Measurements from ENCODE around the gene TTLL4. TPM values are rescaled to one million over a fixed set of nuclear protein-coding genes. Genes with fewer than 3 reads are reported as not detected.

TTLL4 gene
- total RNA-seq, 1 experiment from 2014 or later = 9.5 TPM

DNA sequence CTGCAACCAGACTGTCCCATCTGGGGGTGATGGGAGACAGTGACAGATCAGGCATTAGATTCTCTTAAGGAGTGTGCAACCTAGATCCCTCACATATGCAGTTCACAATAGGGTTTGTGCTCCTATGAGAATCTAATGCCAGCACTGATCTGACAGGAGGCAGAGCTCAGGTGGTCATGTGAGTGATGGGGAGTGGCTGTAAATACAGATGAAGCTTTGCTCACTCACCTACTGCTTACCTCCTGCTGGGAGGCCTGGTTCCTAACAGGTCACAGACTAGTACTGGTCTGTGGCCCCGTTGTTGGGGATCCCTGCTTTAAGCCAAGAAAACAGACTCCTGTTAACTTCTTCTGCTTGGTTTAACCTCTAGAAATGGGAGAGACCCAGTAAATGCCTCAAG is 74.5 kb downstream of the TTLL4 start:
- no peak for DNase-seq (ENCODE audit: low read depth)

DNA sequence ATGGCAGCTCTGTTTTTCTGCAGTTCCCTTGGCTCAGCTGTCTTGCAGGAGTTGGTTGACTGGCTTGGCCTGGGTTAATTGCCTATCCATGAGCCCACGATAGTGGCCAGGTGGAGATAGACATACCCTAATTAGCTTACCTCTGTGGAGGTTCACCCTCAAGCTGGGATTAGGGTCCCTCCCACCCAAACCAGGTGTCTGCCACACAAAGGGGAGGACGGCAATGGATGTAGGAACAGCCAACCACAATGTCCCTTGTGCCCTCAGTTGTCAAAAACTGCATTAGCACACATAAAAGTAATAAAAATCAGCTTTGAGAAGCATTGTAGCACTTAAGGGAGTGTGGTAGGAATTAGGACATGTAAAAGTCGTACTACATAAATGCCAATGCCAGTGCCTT is 75.5 kb downstream of the TTLL4 start:
- no peak for DNase-seq (ENCODE audit: low read depth)

DNA sequence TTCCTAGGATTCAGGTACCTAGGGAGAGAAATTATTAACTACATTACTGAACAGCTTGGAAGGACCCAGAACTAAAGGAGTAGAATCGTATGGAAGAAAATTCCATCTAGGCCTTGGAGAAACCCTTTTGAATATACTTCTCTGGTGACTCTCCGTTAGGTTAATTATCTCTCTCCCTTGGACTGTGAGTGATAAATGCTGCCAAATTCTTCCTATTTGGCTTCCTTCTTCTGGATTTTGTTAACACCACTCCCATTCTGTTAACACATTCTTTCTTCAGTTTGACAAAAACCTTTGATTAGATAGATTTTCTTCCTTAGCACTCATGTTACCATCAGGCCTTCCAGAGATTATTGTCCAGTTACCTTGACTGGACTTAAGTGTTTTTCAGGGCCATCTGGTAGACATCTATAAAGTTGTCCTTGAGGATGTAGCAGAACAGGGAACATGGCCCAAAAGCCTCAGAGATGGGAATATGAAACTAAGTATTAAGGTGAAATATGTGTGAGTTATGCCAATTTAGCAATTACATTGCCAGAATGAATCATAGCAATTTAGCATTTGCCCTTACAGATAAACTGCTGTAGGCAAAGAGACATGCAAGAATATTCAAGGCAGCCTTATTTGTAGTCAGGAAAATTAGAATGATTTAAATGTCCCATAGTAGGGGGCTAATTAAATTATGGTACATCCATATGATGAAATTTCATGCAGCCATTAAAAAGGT is 78.1 kb downstream of the TTLL4 start:
- DNase-seq (ENCODE audit: low read depth) = no peak

DNA sequence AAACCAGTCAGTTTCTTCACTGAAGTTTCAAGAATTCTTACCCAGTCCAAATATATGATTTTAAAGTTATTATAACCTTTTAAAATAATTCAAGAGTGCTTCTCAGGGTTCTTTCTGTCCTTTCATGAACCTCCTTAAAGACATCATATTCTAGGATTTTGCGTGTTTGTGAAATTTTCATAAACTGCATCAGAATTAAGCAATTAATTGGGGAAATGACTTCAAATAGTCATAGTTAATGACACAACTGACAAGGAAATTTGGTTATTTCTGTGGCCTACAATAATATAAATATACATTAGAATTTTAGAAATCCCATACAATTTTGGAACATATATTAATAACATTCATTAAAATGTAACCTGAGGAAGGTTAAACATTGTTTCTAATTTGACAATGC is 81.8 kb downstream of the TTLL4 start:
- DNase-seq (ENCODE audit: low read depth) = no peak

DNA sequence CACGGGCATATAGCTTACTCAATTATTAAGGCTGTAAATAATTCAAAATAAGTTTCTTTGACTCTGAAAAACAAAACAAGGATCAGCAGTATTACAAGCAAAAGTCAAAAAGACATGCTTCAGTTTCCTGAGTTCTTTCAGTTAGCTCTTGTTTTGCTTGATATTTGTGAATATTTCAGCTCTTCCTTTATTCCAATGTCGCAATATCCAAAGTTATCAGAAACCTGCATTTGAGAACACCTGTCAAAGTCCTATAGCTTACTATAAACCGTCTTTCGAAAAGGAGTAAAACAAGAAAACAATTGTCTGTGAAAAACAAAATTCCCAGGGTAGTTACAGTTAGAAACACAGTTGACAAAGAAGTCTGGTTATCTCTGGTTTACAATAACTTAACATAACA is 86.1 kb downstream of the TTLL4 start:
- DNase-seq (ENCODE audit: low read depth) = no peak

DNA sequence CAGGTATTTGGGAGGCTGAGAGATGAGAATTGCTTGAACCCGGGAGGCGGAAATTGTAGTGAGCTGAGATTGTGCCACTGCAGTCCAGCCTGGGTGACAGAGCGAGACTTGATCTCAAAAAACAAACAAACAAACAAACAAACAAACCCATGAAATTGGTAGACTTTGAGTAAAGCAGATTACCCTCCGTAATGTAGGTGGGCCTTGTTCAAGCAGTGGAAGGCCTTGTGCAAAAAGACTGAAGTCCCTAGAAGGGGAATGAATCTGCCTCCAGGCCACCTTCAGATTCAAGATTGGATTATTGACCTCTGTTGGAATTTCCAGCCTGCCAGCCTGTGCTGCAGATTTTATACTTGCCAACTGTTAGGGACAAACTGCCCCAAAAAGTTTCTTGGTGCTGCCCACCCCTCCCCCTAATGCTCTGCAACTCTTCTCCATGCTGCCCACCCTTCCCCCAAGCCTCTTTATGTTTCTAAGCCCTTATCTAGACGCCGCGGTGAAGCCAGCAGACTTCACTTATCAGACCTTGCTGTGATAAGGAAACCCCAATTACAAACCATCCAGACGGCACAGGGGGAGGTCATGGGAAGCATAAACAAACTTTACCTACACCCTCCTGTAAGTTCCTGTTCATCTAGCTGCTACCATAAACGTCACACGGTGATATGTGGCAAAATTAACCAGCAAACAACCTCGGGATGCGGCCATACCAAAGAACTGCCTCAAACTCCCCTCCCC is 88.3 kb downstream of the TTLL4 start:
- DNase-seq (ENCODE audit: low read depth) = no peak

DNA sequence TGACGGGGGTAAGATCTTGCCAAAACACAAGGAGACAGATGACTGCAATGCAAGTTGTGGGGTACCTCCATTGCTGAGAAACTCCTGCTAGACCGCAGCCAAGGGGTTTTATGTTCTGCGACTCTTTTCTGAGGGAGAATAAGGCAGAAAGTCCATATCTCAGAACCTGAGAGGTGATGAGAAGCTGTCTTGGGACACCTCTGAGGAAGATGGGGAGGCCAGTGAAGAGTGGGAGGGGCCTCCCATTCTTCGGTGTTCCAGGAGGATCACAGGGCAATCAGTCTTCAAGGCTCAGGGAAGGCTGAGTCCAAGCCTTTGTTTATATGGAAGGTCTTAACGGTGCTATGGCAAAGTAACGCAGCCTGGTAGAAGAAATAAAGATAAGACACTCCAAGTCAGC is 89.4 kb downstream of the TTLL4 start:
- no peak for DNase-seq (ENCODE audit: low read depth)

DNA sequence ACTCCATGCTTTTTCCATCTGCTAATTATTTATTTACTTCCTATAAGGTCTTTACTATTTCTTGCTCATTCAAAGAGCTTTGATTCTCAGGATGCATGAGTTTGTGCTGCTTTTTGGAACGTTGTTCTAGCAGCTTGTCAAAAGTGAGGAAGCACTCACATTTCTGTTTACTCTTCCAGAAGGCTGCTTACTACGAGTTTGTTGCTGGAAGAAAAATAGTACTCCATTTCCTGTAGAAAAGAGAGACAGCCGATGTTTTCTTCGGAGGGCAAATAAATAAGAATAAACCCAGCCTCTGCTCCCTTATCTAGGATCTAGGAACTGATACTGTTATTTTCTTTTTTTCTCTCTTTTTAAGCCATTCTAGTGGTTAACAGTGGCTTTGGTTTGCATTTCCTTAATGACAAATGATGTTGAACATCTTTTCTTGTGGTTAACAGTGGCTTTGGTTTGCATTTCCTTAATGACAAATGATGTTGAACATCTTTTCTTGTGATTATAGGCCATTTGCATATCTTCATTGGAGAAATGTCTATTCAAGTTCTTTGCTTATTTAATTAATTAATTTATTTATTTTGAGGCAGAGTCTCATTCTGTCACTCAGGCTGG is 91.9 kb downstream of the TTLL4 start:
- no peak for DNase-seq (ENCODE audit: low read depth)

DNA sequence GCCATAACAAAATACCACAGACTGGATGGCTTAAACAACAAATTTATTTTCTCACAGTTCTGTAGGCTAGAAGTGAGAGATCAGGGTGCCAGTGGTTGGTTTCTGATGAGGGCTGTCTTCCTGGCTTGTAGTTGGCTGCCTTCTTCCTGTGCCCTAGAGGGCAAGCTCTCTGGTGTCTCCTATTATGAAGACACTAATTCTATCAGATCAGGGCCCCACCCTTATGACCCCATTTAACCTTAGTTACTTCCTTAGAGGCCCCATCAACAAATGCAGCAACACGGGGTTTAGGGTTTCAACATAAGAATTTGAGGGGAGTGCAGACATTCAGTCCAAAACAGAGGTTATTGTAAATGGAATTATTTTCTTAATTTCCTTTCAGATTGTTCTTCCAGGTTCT is 94.2 kb downstream of the TTLL4 start:
- no peak for DNase-seq (ENCODE audit: low read depth)

Other genes with a start within 250 kb of the TTLL4 start
- 15.9 and 30.9 TPM in 2 replicates for gene USP37, start 142.5 kb upstream of the TTLL4 start, total RNA-seq (2014; rRNA removed; shearing (Covaris generic))
- gene CNOT9, start 142.0 kb upstream of the TTLL4 start, total RNA-seq (2014; rRNA removed; shearing (Covaris generic)) = 131 and 138 TPM in 2 replicates
- 0.34 and 0.39 TPM in 2 replicates for gene PLCD4, start 102.9 kb upstream of the TTLL4 start, total RNA-seq (2014; rRNA removed; shearing (Covaris generic))
- 7.4 and 14.8 TPM in 2 replicates for gene ZNF142, start 51.2 kb upstream of the TTLL4 start, total RNA-seq (2014; rRNA removed; shearing (Covaris generic))
- 11.6 and 20.4 TPM in 2 replicates for gene BCS1L, start 51.2 kb upstream of the TTLL4 start, total RNA-seq (2014; rRNA removed; shearing (Covaris generic))
- gene RNF25, start 38.8 kb upstream of the TTLL4 start, total RNA-seq (2014; rRNA removed; shearing (Covaris generic)) = 36.1 and 40.0 TPM in 2 replicates
- 8.2 and 11.9 TPM in 2 replicates for gene STK36, start 38.7 kb upstream of the TTLL4 start, total RNA-seq (2014; rRNA removed; shearing (Covaris generic))
- gene CYP27A1, start 71.3 kb downstream of the TTLL4 start, total RNA-seq (2014; rRNA removed; shearing (Covaris generic)) = 2.7 and 5.2 TPM in 2 replicates
- gene PRKAG3, start 121.0 kb downstream of the TTLL4 start, total RNA-seq (2014; rRNA removed; shearing (Covaris generic)) = not detected in 2 replicates
- 0.05 and 0.39 TPM in 2 replicates for gene WNT6, start 149.0 kb downstream of the TTLL4 start, total RNA-seq (2014; rRNA removed; shearing (Covaris generic))
- 0.02 and 0.30 TPM in 2 replicates for gene WNT10A, start 170.0 kb downstream of the TTLL4 start, total RNA-seq (2014; rRNA removed; shearing (Covaris generic))
- 0.05 TPM in 1 of 2 replicates, not detected in the other for gene CDK5R2, start 248.8 kb downstream of the TTLL4 start, total RNA-seq (2014; rRNA removed; shearing (Covaris generic))

Data from M059J (cell line).